Activated gamma-delta T cell treated with anti-CD3 and anti-CD28 coated beads, Interleukin-2, amount 50 U/mL, for 16 hours (primary cell): ENCODE data around the gene SELENOM.
"Not testable (repeated sequence)": the region's sequence is repeated elsewhere in the genome, so short reads cannot be mapped to it uniquely, and the experiment has no call there.

Experiments
- DNase-seq: peaks from one replicate; pipeline ENCODE4 v3.0.0-alpha.2; 2020; ENCODE audit warnings: low read depth

The SELENOM gene

DNA sequence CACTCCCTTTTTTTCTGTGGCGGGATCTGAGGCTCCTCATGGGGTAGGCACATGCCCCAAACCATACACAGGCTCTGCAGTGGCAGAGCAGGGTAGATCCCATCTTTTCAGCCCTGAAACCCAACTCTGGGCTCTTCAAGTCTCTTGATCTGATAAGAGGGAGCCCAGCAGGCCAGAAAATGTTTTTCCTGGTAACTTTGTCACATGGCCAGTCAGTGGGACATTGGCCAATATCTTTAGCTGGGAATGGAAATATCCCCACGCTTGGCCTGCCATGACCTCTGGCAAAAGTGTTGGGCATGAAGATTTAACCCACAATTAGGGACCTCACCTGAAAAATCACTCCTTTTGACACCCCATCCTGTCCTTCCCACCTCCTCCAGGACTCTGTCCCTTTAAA lies 23.5 kb upstream of the SELENOM start:
- DNase-seq: no peak

DNA sequence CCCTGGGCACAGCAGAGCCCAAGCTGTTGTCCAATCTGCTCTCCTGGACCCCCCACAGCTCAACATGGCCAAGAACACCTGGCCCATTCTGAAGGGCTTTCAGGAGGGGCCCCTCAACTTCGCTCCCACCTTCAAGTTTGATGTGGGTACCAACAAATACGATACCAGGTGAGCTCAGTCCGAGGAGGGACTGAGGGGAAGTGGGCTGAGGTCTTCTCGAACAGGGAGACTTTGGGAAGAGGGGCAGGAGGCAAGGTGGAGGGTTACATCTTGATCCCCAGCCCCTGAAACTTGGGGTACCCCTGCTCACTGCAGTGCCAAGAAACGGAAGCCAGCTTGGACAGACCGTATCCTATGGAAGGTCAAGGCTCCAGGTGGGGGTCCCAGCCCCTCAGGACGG lies 20.8 kb upstream of the SELENOM start:
- no peak for DNase-seq

DNA sequence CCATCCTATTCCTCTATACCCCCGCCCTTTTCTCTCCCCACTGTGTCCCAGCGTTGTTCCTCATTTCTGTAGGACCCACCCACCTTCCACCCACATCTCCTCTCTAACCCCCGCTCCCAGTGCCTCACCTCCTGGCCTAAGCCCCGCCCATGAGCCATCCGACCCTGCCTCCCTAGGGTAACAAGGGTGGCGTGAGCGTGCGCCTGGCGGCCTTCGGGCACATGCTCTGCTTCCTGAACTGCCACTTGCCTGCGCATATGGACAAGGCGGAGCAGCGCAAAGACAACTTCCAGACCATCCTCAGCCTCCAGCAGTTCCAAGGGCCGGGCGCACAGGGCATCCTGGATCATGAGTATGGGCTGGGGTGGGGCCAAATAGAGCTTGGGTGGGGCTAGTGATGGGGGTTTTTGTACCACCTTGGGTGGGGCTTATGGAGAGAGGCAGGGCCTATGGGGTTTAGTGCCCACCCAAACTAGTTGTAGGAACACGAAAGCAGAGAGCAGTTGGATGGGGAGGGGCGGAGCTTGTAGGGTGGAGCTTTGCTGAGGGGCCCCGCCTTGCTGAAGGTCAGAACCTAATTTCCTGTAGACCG lies 19.9 kb upstream of the SELENOM start:
- DNase-seq: no peak

DNA sequence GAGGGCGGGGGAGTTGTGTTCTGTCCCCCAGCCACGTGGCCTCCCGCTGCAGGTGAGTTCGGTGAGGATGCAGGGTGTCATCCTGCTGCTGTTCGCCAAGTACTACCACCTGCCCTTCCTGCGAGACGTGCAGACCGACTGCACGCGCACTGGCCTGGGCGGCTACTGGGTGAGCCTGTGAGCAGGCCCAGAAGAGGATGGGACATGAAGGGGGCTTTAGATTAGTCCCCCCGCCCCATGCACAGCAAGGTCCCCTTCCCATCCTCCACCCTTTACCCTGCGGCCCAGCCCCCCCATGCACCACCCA lies 19.5 kb upstream of the SELENOM start:
- DNase-seq: no peak

DNA sequence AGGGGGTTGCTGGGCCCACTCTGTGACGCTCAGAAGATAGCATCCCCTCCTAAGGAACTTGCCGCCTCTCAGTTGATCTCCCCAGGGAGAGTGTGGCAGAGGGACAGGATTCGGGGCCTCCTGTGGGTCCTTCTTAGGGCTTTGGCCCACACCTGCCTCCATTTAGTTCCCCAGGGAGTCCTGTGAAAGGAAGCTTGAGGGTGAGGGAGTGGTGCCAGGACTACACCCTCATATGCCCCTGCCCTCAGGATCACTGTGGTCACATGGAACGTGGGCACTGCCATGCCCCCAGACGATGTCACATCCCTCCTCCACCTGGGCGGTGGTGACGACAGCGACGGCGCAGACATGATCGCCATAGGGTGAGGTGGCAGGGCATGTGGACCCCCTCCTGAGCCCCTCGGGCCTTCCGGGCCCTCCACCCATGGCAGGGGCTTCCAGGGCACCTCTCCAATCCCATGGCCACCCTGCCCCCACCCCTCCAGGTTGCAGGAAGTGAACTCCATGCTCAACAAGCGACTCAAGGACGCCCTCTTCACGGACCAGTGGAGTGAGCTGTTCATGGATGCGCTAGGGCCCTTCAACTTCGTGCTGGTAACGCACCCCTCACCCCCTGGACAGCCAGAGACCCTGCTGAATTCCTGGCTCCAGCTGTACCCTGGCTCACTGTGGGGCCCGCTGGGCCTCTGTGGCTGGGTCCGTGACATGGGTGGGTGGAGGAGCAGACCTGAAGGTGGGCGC lies 18.9 kb upstream of the SELENOM start:
- DNase-seq: no peak

DNA sequence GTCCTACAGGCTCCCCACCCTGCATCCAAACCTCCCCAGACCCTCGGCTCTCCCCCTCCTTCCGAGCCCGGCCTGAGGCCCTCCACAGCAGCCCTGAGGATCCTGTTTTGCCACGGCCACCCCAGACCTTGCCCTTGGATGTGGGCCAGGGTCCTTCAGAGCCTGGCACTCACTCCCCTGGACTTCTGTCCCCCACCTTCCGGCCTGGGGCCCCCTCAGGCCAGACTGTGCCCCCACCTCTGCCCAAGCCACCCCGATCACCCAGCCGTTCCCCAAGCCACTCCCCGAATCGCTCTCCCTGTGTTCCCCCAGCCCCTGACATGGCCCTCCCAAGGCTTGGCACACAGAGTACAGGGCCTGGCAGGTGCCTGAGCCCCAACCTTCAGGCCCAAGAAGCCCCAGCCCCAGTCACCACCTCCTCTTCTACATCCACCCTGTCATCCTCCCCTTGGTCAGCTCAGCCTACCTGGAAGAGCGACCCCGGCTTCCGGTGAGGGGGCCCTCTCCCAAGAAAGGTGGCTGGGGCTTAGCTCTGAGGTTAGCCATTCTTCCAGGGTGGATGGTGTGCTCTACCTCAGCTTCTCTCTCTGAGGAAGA lies 18.3 kb upstream of the SELENOM start:
- DNase-seq: no peak

DNA sequence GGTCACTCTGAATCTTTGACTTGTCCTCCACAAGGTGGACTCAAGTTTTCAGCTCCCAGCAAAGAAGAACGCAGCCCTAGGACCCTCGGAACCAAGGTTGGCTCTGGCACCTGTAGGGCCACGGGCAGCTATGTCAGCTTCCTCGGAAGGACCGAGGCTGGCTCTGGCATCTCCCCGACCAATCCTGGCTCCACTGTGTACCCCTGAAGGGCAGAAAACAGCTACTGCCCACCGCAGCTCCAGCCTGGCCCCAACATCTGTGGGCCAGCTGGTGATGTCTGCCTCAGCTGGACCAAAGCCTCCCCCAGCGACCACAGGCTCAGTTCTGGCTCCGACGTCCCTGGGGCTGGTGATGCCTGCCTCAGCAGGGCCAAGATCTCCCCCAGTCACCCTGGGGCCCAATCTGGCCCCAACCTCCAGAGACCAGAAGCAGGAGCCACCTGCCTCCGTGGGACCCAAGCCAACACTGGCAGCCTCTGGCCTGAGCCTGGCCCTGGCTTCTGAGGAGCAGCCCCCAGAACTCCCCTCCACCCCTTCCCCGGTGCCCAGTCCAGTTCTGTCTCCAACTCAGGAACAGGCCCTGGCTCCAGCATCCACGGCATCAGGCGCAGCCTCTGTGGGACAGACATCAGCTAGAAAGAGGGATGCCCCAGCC lies 17.6 kb upstream of the SELENOM start:
- DNase-seq: no peak

DNA sequence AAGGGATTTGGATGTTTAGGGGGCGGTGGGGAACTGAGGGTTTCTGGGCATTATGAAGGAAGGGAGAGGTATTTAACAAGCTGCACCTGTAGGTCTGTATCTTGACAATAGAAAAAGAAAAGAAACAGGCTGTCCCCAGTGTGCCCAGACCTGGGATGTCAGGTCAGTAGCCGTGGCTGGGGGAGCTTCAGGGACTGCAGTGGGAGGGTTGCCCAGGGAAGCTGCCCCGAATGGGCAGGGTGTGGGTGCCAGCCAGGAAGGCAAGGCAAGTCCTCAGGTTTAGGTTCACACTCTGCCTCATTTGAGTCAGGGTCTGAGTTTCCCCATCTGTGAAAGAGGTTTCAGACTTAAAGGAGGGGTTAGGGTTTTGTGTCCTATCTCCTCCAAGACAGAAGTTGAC lies 16.9 kb upstream of the SELENOM start:
- DNase-seq: no peak

DNA sequence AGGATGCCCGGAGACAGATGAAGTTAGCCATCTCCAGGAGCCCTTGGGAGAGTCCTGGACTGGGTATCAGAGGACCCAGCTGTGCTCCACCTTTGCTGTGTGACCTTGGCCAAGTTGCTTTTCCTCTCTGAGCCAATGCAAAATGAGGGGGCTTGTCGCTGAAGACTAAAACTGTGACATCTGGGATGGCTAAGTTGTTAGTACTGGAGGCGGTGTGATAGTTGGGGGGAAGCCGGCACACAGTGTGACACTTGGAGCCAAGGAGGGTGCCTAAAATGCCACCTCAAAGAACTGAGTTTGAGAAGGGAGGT lies 15.9 kb upstream of the SELENOM start:
- DNase-seq: no peak

DNA sequence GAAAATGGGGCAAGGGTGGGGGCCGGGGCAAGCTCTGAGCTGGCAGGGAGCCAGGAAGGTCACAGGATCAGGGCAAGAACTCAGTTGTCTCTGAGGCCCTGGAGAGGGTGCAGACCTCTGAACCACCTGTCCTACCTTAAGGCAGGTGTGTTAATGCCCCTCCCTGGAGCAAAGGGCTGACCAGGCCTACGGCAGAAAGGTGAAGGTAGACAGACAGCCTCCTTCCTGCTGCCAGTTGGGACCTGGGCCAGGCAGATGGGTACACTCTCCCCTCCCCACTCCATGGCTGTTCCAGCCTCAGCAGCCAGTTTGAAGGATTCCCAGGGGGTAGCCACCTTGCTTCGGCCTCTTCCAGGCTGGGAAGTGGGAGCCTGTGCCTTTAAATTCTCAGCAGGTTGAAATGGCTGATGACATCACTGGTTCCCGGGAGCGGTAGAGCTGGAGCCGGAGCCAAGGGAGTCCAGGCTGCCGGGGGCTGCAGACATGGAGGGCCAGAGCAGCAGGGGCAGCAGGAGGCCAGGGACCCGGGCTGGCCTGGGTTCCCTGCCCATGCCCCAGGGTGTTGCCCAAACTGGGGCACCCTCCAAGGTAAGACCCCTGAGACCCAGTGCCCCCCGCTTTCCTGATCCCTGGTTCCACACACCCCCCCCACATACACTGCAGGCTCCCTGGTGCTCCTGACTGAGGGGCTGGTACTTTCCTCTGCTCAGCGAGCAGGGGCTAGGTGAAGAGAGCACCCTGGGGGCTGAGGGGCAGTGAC lies 15.3 kb upstream of the SELENOM start, which contains the start of gene INPP5J:
Gene INPP5J, plus strand, starts transcription at position 435 of the 760 bp plus-strand sequence. Its CDS starts 49 bp downstream, at position 484.
- DNase-seq: no peak

DNA sequence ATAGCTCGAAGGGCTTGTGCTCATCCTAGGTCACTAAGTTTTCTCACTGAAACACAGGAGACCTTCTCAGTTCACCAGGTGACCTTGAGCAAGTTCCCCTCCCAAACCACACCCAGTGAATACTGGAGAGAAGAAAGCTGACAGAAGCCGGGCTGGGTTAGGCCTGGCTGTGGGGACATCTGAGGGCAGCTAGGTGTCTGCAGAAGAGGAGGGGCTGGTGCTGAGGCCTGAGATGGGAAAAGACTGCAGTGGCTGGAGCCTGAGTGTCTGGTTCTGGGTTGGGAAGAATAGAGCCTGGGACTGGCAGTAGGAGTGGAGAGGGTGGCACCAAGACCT lies 14.8 kb upstream of the SELENOM start:
- DNase-seq: no peak

DNA sequence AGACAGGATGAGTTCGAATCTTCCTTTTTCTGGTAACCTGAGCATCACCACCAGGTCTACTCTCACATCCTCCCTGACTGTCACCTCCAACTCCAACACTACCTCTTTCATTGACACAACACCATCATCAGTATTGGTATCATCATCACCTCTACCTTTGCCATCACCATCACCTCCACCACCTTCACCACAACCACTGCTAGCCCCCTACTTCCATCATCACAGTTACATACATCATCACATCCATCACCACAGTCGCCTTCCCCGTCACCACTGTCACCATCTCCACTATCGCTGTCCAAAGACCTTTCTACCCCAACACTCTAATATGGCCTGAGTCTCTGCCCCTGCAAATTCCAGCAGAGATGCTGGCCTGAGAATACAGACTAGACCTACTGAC lies 14.0 kb upstream of the SELENOM start:
- no peak for DNase-seq

DNA sequence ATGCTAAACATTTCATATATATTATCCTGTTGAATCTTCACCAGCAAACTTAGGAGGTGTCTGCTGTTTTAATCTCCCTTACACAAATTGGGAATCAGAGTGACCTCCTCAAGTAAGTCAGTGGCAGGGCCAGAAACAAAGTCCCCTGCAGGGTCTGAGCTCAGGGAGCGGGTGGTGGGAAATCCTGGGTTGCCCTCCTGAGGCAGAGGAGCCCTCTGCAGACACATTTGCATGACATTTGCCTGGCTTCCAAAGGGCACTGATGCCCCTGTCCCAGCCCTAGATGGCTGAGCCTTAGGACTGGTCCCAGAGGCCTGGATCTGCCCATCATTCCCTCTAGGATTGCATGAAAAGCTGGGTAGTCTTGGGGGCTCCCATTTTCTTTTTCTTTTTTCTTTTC lies 13.3 kb upstream of the SELENOM start:
- no peak for DNase-seq

DNA sequence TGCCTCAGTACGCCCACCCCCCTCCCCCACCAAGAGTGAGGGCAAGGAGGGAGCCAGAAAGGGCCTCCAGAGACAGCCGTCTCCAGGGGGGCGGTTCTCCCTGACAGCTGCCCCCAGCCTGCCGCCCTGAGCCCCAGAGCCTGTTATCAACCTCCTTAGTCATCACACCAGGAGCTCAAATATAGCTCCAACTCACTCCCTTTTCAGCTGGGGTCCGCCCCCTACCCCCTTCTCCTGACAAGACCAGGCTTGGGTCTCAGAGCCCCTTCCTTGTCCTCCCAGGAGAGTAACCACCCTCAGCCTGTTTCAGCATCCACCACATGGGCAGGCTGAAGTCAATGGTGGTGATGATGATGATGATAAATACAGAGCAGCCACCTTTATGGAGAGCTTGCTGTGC lies 12.9 kb upstream of the SELENOM start:
- no peak for DNase-seq

DNA sequence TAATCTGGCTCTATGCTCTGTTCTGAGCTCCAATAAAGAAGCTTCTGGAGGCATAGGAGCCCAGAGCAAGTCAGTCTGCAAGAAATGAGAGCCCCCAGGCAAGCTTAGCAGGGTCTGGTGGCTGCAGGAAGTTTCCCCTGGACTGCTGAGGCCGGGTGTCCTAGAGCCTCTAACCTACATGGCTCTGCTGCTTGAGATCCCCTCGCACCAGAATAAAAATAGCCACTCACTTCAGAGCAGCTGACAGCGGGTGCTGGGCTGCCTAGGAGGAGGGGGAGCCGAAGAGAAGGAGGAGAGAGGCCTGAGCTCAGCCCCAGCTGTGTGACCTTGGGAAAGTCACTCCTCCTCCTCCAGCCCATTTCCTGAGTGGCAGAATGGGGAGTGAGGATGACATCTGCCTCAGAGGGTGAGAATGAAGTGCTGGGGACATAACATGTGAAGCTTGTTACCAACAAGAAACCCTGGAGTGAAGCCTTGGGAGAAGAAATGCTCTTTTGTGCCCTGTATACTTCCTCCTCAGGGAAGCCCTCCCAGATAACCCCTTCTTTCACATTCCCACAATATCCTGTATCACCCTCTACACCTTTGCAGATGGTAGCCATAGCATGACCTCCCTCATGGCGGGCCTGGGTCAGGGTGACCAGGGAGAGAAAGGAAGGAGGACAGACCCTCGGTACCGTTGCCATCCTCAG lies 11.8 kb upstream of the SELENOM start:
- DNase-seq: no peak

DNA sequence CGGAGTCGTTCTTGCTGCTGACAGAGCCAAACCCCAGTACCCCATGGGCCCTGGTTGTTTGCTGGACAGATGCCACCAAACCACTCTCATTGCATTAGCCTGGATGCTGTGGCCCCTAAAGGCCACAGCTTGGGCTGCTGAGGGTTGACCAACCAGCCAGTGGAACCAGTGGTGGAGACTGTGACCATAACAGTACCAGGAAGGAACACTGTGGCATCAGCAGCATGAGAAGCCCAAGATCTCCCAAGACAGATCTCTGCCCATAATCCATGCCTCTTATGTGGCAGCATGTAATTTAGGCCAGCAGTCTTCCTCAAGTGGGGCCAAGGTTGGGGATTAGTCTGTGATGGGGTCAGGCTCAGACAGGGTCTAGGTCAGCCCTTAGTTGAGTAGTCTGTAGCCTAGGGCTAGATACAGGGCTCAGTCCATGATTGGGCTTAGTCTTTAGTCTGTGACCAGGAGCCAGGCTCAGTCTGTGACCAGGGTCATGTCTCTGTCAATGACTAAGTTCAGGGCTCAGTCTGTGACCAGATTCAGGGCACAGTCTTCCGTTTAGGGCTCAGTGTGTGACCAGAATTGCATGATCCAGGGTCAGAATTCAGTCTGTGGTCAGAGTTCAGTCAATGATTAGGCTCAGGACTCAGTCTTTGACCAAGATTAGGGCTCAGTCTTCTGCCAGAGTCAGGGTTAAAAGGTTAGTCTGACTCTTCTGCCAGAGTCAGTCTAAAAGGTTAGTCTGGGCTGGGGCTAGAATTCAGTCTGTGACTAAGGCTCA lies 10.9 kb upstream of the SELENOM start:
- no peak for DNase-seq

DNA sequence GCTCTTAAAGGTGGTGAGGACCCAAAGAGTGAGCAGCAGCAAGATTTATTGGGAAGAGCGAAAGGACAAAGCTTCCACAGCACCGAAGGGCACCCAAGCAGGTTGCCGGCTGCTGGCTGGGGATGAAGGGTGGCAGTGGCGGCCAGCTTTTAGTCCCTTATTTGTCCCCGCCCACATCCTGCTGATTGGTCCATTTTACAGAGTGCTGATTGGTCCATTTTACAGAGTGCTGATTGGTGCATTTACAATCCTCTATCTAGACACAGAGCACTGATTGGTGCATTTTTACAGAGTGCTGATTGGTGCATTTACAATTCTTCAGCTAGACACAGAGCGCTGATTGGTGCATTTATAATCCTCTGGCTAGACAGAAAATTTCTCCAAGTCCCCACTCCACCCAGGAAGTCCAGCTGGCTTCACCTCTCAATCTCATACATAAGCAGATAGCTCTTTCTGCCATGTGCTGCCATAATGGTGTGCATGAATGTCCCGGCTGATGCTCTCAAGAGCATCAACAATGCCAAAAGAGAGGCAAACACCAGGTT lies 5.3 kb upstream of the SELENOM start:
- DNase-seq: not testable (repeated sequence)

DNA sequence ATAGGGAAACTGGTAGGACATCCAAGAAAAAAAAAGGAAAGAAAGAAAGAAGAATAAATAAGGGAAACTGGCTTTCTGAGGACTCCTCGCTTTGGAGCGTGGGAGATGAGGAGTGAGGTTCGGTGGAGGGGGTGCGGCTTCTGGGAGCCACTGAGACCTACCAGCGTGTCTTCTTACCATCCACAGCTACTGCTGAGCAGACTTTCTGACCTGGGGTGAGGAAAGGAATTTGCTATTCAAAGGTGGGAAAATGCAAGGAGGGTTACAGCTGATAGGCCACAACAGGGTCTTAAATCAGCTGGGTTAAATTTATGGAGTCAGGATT lies 488 bp upstream of the SELENOM start:
- no peak for DNase-seq

DNA sequence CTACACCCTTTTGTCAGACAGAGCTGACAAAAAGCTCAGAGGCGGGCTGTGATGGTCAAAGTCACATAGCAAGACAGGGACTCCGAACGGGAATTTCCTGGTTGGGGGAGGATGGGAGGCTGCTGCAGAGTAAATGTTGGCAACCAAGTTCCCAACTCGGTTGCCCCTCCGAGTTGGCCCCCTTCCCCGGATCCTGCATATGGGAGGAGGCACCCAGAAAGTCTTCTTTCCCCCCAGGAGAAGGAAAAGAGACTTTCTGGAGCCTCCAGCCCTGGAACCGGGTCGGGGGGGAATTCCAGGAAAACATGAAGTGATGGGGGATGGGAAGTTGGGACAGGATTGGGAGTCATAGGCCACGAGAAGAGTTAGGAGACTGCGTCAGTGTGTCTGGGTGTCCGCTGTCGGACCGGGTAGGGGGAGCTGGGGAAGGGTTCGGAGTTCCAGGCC lies 614 bp downstream of the SELENOM start:
- DNase-seq: no peak

DNA sequence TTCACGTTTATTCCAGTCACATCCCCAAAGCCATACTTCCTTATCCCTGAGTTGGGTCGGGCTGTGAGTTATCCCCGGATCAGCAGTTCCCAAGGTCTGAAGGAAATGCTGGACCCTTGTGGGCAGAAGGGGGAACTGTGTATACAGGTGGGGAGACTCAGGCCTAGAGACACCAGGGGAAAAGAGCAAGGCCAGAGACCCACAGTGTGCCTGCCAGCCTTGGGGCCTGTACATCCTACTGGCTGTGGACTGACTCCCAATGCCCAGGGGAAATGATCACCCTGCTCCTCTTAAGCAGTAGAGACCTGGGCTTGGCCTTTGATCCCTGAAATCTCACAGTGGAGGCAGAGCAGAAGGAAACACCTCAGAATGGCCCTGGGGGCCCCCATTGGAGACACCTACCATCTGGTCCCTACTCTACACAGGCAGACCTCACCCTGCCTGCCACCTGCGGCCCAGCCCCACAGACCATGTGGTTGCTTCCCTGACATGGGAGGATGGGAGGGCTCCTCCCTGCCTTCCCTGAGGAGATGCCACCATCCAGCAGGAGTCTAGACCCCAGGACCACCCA lies 1.3 kb downstream of the SELENOM start:
- no peak for DNase-seq
